ENCODE measurements around the gene WDR93.

WDR93 gene

DNA sequence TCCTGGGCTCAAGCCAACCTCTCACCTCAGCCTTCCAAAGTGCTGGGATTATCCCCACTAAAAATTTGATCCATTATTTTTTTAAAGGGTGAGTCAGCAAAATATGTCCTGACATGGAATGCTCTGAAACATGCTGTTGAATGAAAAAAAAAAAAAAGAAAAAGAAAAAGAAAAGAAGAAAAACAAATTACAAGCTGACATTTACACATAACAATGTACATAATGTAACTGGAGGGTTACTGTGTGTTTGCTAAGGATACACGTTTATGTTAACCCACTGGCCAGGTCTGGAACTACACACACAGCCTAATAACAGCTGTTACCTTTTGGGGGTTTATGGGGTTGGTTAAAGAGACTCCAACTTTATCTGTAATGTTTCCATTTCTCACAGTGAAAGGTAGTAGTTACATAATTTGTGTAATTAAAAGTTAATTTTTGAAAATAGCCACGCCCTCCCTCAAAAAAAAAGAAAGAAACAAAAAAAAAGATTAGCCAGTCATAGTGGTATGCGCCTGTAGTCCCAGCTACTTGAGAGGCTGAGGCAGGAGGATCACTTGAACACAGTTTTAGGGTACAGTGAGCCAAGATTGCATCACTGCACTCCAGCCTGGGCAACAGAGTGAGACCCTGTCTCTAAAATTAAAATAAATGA, 82.4 kb downstream of the WDR93 start:
- Histone ChIP-seq H3K36me3 (ENCODE audit: control insufficient read depth in 5 of 5, insufficient read depth in 5 of 5, low read length in 5 of 5) (no peaks in the 10 kb centered on the region), H3K9me3 (ENCODE audit: control insufficient read depth in 5 of 5, low read length in 5 of 5) (no peaks in the 10 kb centered on the region), H3K9ac (ENCODE audit: low read length in 5 of 5) (no peak overlapping the region), H3K4me1 (ENCODE audit: control insufficient read depth in 5 of 5, insufficient read depth in 5 of 5, low read length in 5 of 5) (peaks cover 2 to 30% (median 21%) of the 10 kb centered on the region in 5 donors), H3K27ac (ENCODE audit: low read depth, low read length) (no peak overlapping the region), H3K4me3 (ENCODE audit: low read depth in 1 of 5, low read length in 5 of 5) (no peak overlapping the region), H3K27me3 (ENCODE audit: control insufficient read depth in 5 of 5, insufficient read depth in 4 of 5, low read length in 5 of 5) (no peaks in the 10 kb centered on the region)

- Histone ChIP-seq H3K9me3 (ENCODE audit: control insufficient read depth in 5 of 5, low read length in 5 of 5) (no peaks in the 10 kb centered on the region), H3K27me3 (ENCODE audit: control insufficient read depth in 5 of 5, insufficient read depth in 4 of 5, low read length in 5 of 5) (no peaks in the 10 kb centered on the region), H3K4me1 (ENCODE audit: control insufficient read depth in 5 of 5, insufficient read depth in 5 of 5, low read length in 5 of 5) (peaks cover 2 to 26% (median 21%) of the 10 kb centered on the region in 5 donors), H3K27ac (ENCODE audit: low read depth, low read length) (no peak overlapping the region), H3K36me3 (ENCODE audit: control insufficient read depth in 5 of 5, insufficient read depth in 5 of 5, low read length in 5 of 5) (no peaks in the 10 kb centered on the region), H3K9ac (ENCODE audit: low read length in 5 of 5) (no peak overlapping the region), H3K4me3 (ENCODE audit: low read depth in 1 of 5, low read length in 5 of 5) (no peak overlapping the region)
These were observed 83.9 kb downstream of the WDR93 start for GRCh38 chr15:89774492-89774891.

DNA sequence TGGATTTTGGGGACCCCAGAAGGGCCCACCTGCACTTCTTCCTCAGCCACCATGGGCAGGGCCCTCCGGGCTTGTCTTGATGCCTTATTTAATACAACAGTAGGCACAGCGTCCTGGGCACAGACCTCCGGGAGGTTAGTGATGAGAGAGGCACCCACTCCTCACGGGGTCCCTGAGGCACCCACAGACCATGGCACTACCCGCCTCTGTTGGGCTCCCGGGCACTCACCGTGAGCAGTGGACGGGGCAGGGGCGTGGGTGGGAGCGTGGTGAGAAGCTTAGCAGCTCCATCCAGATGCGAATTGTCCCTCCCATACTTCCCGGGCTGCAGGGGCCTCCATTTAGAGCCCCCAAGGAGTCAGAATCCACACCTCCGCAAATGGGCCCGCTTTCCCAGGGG, 85.2 kb downstream of the WDR93 start:
- peaks cover 0 to 2% (median 0%) of the 10 kb centered on the region in 5 donors for H3K27me3 ChIP-seq (ENCODE audit: control insufficient read depth in 5 of 5, insufficient read depth in 4 of 5, low read length in 5 of 5)
- no peak overlapping the region for H3K27ac ChIP-seq (ENCODE audit: low read depth, low read length)
- H3K4me3 ChIP-seq (ENCODE audit: low read depth in 1 of 5, low read length in 5 of 5) = peak overlapping the region in 4 of 5 donors; percentile 48 to 71 (median 57)
- no peaks in the 10 kb centered on the region for H3K36me3 ChIP-seq (ENCODE audit: control insufficient read depth in 5 of 5, insufficient read depth in 5 of 5, low read length in 5 of 5)
- H3K9me3 ChIP-seq (ENCODE audit: control insufficient read depth in 5 of 5, low read length in 5 of 5) = no peaks in the 10 kb centered on the region
- peaks cover 2 to 28% (median 21%) of the 10 kb centered on the region in 5 donors for H3K4me1 ChIP-seq (ENCODE audit: control insufficient read depth in 5 of 5, insufficient read depth in 5 of 5, low read length in 5 of 5)
- no peak overlapping the region for H3K9ac ChIP-seq (ENCODE audit: low read length in 5 of 5)

- H3K27me3 ChIP-seq (ENCODE audit: control insufficient read depth in 5 of 5, insufficient read depth in 4 of 5, low read length in 5 of 5) = peaks cover 0 to 5% (median 0%) of the 10 kb centered on the region in 5 donors
- peak within 1 kb of the TSS in 2 of 5 donors; percentile 20 to 56 for H3K9ac ChIP-seq (ENCODE audit: low read length in 5 of 5)
- no peaks in the 10 kb centered on the region for H3K36me3 ChIP-seq (ENCODE audit: control insufficient read depth in 5 of 5, insufficient read depth in 5 of 5, low read length in 5 of 5)
These were observed 85.9 kb downstream of the WDR93 start, which contains the start of gene MESP2 for GRCh38 chr15:89776274-89777072. Gene MESP2, plus strand, starts transcription at chr15:89776332. Its CDS starts 26 bp downstream, at chr15:89776358.

GRCh38 chr15:89777073-89777751, 86.6 kb downstream of the WDR93 start:
- peak overlapping the region in 3 of 5 donors; percentile 56 to 71 (median 58) for H3K4me3 ChIP-seq (ENCODE audit: low read depth in 1 of 5, low read length in 5 of 5)
- peaks cover 2 to 38% (median 21%) of the 10 kb centered on the region in 5 donors for H3K4me1 ChIP-seq (ENCODE audit: control insufficient read depth in 5 of 5, insufficient read depth in 5 of 5, low read length in 5 of 5)
- H3K27me3 ChIP-seq (ENCODE audit: control insufficient read depth in 5 of 5, insufficient read depth in 4 of 5, low read length in 5 of 5) = peaks cover 0 to 5% (median 0%) of the 10 kb centered on the region in 5 donors
- no peaks in the 10 kb centered on the region for H3K36me3 ChIP-seq (ENCODE audit: control insufficient read depth in 5 of 5, insufficient read depth in 5 of 5, low read length in 5 of 5)
- H3K9ac ChIP-seq (ENCODE audit: low read length in 5 of 5) = peak overlapping the region in 1 of 5 donors; percentile 56
- no peak overlapping the region for H3K27ac ChIP-seq (ENCODE audit: low read depth, low read length)
- no peaks in the 10 kb centered on the region for H3K9me3 ChIP-seq (ENCODE audit: control insufficient read depth in 5 of 5, low read length in 5 of 5)

More at GRCh38 chr15:89776274-89777072, 85.9 kb downstream of the WDR93 start, which contains the start of gene MESP2:
- Histone ChIP-seq H3K4me3 (ENCODE audit: low read depth in 1 of 5, low read length in 5 of 5) (peak within 1 kb of the TSS in 4 of 5 donors; percentile 48 to 71 (median 57)), H3K4me1 (ENCODE audit: control insufficient read depth in 5 of 5, insufficient read depth in 5 of 5, low read length in 5 of 5) (peaks cover 2 to 32% (median 21%) of the 10 kb centered on the region in 5 donors), H3K27ac (ENCODE audit: low read depth, low read length) (no peak within 1 kb of the TSS), H3K9me3 (ENCODE audit: control insufficient read depth in 5 of 5, low read length in 5 of 5) (no peaks in the 10 kb centered on the region)

- H3K4me1 ChIP-seq (ENCODE audit: control insufficient read depth in 5 of 5, insufficient read depth in 5 of 5, low read length in 5 of 5) = peaks cover 2 to 38% (median 21%) of the 10 kb centered on the region in 5 donors
These were observed 87.3 kb downstream of the WDR93 start for GRCh38 chr15:89777782-89778380.

GRCh38 chr15:89778861-89779260, 88.2 kb downstream of the WDR93 start:
- H3K4me1 ChIP-seq (ENCODE audit: control insufficient read depth in 5 of 5, insufficient read depth in 5 of 5, low read length in 5 of 5) = peaks cover 2 to 38% (median 21%) of the 10 kb centered on the region in 5 donors
- H3K9me3 ChIP-seq (ENCODE audit: control insufficient read depth in 5 of 5, low read length in 5 of 5) = no peaks in the 10 kb centered on the region
- H3K27me3 ChIP-seq (ENCODE audit: control insufficient read depth in 5 of 5, insufficient read depth in 4 of 5, low read length in 5 of 5) = peaks cover 0 to 5% (median 0%) of the 10 kb centered on the region in 5 donors
- no peak overlapping the region for H3K27ac ChIP-seq (ENCODE audit: low read depth, low read length)
- no peak overlapping the region for H3K9ac ChIP-seq (ENCODE audit: low read length in 5 of 5)
- no peaks in the 10 kb centered on the region for H3K36me3 ChIP-seq (ENCODE audit: control insufficient read depth in 5 of 5, insufficient read depth in 5 of 5, low read length in 5 of 5)
- H3K4me3 ChIP-seq (ENCODE audit: low read depth in 1 of 5, low read length in 5 of 5) = no peak overlapping the region

More at GRCh38 chr15:89777782-89778380, 87.3 kb downstream of the WDR93 start:
- Histone ChIP-seq H3K9ac (ENCODE audit: low read length in 5 of 5) (no peak overlapping the region), H3K9me3 (ENCODE audit: control insufficient read depth in 5 of 5, low read length in 5 of 5) (no peaks in the 10 kb centered on the region), H3K36me3 (ENCODE audit: control insufficient read depth in 5 of 5, insufficient read depth in 5 of 5, low read length in 5 of 5) (no peaks in the 10 kb centered on the region), H3K4me3 (ENCODE audit: low read depth in 1 of 5, low read length in 5 of 5) (no peak overlapping the region), H3K27ac (ENCODE audit: low read depth, low read length) (no peak overlapping the region), H3K27me3 (ENCODE audit: control insufficient read depth in 5 of 5, insufficient read depth in 4 of 5, low read length in 5 of 5) (peaks cover 0 to 5% (median 0%) of the 10 kb centered on the region in 5 donors)

GRCh38 chr15:89780601-89781000, 90.0 kb downstream of the WDR93 start:
- Histone ChIP-seq H3K4me3 (ENCODE audit: low read depth in 1 of 5, low read length in 5 of 5) (no peak overlapping the region), H3K9me3 (ENCODE audit: control insufficient read depth in 5 of 5, low read length in 5 of 5) (no peaks in the 10 kb centered on the region), H3K9ac (ENCODE audit: low read length in 5 of 5) (no peak overlapping the region), H3K27ac (ENCODE audit: low read depth, low read length) (no peak overlapping the region), H3K4me1 (ENCODE audit: control insufficient read depth in 5 of 5, insufficient read depth in 5 of 5, low read length in 5 of 5) (peaks cover 2 to 36% (median 19%) of the 10 kb centered on the region in 5 donors), H3K36me3 (ENCODE audit: control insufficient read depth in 5 of 5, insufficient read depth in 5 of 5, low read length in 5 of 5) (peaks cover 0 to 3% (median 0%) of the 10 kb centered on the region in 5 donors), H3K27me3 (ENCODE audit: control insufficient read depth in 5 of 5, insufficient read depth in 4 of 5, low read length in 5 of 5) (peaks cover 0 to 5% (median 0%) of the 10 kb centered on the region in 5 donors)

DNA sequence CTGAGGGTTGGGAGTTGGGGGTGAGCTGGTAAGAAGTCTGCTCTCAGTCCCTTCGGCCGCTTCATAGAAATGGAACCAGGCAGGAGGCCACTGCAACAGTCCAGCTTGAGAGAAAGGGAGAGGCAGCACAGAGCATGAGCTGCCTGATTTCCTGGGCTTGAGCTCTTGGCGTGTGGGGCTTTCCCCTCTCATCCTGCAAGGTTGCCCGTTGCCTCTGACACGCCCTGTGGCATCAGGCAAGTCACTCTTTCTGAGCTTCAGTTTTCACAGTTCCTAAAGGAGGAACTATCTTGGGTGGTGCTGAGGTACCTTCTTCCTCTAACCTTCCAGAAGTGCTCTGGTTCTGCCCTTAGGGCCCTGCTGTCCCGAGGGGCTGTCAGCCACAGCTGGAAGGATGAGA, 90.4 kb downstream of the WDR93 start:
- Histone ChIP-seq H3K4me1 (ENCODE audit: control insufficient read depth in 5 of 5, insufficient read depth in 5 of 5, low read length in 5 of 5) (peaks cover 2 to 31% (median 15%) of the 10 kb centered on the region in 5 donors), H3K4me3 (ENCODE audit: low read depth in 1 of 5, low read length in 5 of 5) (no peak overlapping the region), H3K9ac (ENCODE audit: low read length in 5 of 5) (no peak overlapping the region), H3K27me3 (ENCODE audit: control insufficient read depth in 5 of 5, insufficient read depth in 4 of 5, low read length in 5 of 5) (peaks cover 0 to 5% (median 0%) of the 10 kb centered on the region in 5 donors), H3K27ac (ENCODE audit: low read depth, low read length) (no peak overlapping the region), H3K36me3 (ENCODE audit: control insufficient read depth in 5 of 5, insufficient read depth in 5 of 5, low read length in 5 of 5) (peaks cover 0 to 3% (median 0%) of the 10 kb centered on the region in 5 donors), H3K9me3 (ENCODE audit: control insufficient read depth in 5 of 5, low read length in 5 of 5) (no peaks in the 10 kb centered on the region)

Data from subcutaneous abdominal adipose tissue (tissue), 5 donors.